Kidney (tissue), 14 donors: ENCODE results near the gene PERM1. TPM values are rescaled to one million over a fixed set of nuclear protein-coding genes. Genes with fewer than 3 reads are reported as not detected.

Experiments used
- DNase-seq, 5 donors: peaks; one replicate each; pipeline ENCODE4 v3.0.0-alpha.2; 2013 to 2020
- FAIRE-seq: peaks from 2 replicates; lab custom pipeline; 2012; peaks lifted over from hg19 to GRCh38; lab: Jason Lieb, UNC
- H3K27ac ChIP-seq, 2 donors: one replicate each; pipeline ENCODE4 v1.7.0; 2013; ENCODE audit warnings: low read depth in 2 of 2, low read length in 2 of 2, inconsistent platforms in 1 of 2
- H3K27me3 ChIP-seq: one replicate; pipeline ENCODE4 v1.7.1; 2013; ENCODE audit warnings: low read length, inconsistent platforms; ENCODE audit not compliant: control insufficient read depth, insufficient read depth
- H3K36me3 ChIP-seq, 3 donors: one replicate each; pipeline versions ENCODE4 v1.7.0 to v1.7.1; 2013; ENCODE audit warnings: low read length in 3 of 3, control low read depth in 1 of 3, inconsistent platforms in 1 of 3; ENCODE audit not compliant: insufficient read depth in 3 of 3, control insufficient read depth in 2 of 3
- H3K4me1 ChIP-seq, 3 donors: one replicate each; pipeline versions ENCODE4 v1.7.0 to v1.7.1; 2013; ENCODE audit warnings: low read length in 3 of 3, inconsistent platforms in 1 of 3, low read depth in 1 of 3; ENCODE audit not compliant: control insufficient read depth in 2 of 3, insufficient read depth in 2 of 3
- H3K4me3 ChIP-seq, 3 donors: one replicate each; pipeline versions ENCODE4 v1.7.0 to v1.8.1; 2013; ENCODE audit warnings: low read length in 3 of 3, control low read depth in 1 of 3, inconsistent platforms in 1 of 3
- H3K9ac ChIP-seq, 3 donors: one replicate each; pipeline versions ENCODE4 v1.7.0 to v1.7.1; 2013; ENCODE audit warnings: low read length in 3 of 3, control low read depth in 1 of 3, inconsistent platforms in 1 of 3
- H3K9me3 ChIP-seq, 3 donors: one replicate each; pipeline versions ENCODE4 v1.7.0 to v1.7.1; 2013; ENCODE audit warnings: low read length in 3 of 3, control low read depth in 1 of 3, inconsistent platforms in 1 of 3; ENCODE audit not compliant: control insufficient read depth in 2 of 3, insufficient read depth in 1 of 3
- CTCF ChIP-seq: IDR thresholded peaks from 3 replicates; pipeline ENCODE4 v1.5.1; 2012; ENCODE audit warnings: mild to moderate bottlenecking, moderate library complexity, borderline replicate concordance; ENCODE audit not compliant: insufficient read depth; ENCODE audit errors: extremely low read depth
- intact Hi-C: fragments of 100-400 bp; cut with DNase I; formaldehyde crosslinking; loops from one replicate; pipeline ENCODE4 v1.11.1; 2022
- polyA plus RNA-seq: library from polyadenylated mRNA; stranded (reverse); fragments of 350-450 nt; fragmentation: Illumina TruSeq; extraction: RNeasy Lipid Tissue Mini Kit (QIAGEN cat#74804); gene quantifications from one replicate; pipeline ENCODE4 v1.2.3, GENCODE V29; 2014; ENCODE audit warnings: low read depth, low replicate concordance; ENCODE audit not compliant: insufficient read depth
- total RNA-seq: library from RNA; stranded (reverse); fragmentation: NEBNext Ultra II Directional; extraction: Animal tissue kit (Norgen Biotek cat#: 25700); gene quantifications from one replicate; pipeline ENCODE4 v1.2.1, GENCODE V29; 2021
- donor health status: control.
- donor health status: control.
- donor health status: control.
- donor health status: control.
- donor health status: control.
- donor health status: DM: yes; HTN: yes; CAD: no.
- donor health status: Normal renal cell carcinoma (clear cell type).

PERM1 gene
- total and polyA plus RNA-seq, 2 donors from 2014 or later = 0.25 to 0.86 TPM

- Histone ChIP-seq H3K27ac (no peak overlapping the region), H3K9me3 (no peaks in the 10 kb centered on the region), H3K36me3 (no peaks in the 10 kb centered on the region), H3K4me3 (no peak overlapping the region), H3K4me1 (peaks cover 2 to 37% (median 8%) of the 10 kb centered on the region in 3 donors), H3K9ac (no peak overlapping the region), H3K27me3 (no peaks in the 10 kb centered on the region)
- peak in 3 of 5 donors; percentile 69 to 86 (median 85) for DNase-seq
- TF ChIP-seq CTCF = no peak
- no peak for FAIRE-seq
- intact Hi-C loops = no loop called here
Measured at GRCh38 chr1:1026599-1027413, 44.9 kb upstream of the PERM1 start.

DNA sequence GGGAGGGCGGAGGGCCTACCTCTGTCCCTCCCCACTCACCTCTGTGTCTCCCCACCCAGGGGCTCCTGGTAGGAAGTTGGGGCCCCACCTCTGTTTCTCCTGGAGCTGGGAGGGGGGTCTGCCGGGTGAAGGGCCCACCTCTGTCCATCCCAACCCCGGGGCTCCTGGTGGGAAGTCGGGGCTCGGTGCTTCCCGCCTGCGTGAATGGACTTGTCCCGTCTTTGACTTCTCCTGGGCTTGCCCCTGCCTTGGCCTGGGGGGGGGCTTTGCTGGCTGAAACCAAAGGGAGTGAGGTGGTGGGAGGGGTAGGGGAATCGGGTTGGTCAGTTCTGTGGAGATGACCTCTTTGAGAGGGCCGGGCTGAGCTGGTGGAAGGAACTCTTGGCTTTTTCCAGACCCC is 43.8 kb upstream of the PERM1 start:
- peaks cover 0 to 34% (median 8%) of the 10 kb centered on the region in 3 donors for H3K4me1 ChIP-seq
- H3K9me3 ChIP-seq = no peaks in the 10 kb centered on the region
- no peak for TF ChIP-seq CTCF
- intact Hi-C loops = no loop called here
- no peak overlapping the region for H3K27ac ChIP-seq
- no peaks in the 10 kb centered on the region for H3K27me3 ChIP-seq
- DNase-seq (peak in 1 of 5 donors; percentile 72), FAIRE-seq (no peak)
- H3K9ac ChIP-seq = no peak overlapping the region
- H3K36me3 ChIP-seq = no peaks in the 10 kb centered on the region
- H3K4me3 ChIP-seq = no peak overlapping the region

DNA sequence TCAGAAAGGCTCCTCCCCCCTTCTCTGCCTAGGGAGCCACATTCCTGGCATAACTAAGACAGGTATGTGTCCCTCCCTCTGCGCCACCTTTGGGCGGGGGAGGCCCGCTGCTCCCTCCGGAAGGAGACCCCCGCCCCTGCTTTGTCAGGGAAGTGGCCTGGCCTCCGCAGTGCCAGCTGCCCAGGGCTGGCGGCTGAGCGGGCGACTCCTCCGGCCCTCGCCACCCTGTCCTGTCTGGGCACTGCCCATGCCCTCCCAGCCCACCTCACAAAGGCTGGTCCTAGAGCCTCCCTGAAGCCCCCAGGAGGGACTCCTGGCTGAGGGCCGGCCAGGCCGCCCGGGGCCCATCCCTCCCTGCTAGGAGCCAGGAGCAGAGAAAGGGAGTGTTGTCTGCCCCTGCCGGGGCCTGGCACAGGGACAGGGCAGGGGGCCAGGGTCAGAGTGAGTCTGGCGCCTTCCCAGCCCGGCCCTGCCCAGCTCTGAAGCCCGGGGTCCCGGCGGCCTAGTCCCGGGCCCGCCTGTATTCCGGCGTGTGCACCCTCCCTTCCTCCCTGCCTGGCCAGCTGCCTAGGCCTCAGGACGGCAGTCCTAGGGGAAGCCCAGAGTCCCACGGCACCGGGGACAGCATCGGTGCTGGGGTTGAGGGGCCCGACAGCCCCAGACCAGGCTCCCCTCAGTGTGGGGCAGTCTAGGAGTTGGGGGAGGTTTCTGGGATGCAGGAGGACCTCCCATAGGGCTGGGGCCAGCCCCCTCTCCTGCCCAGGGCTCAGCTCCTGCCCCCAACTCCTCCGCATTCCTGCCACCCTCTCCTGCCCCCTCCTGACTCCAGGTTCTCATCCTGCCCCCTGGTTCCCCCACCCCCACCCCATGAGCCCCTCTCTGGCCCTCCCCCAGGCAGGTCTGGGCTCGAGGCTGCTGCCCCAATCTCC is 43.1 kb upstream of the PERM1 start:
- DNase-seq = peak; percentile 89 to 95 (median 93)
- TF ChIP-seq CTCF = no peak
- Histone ChIP-seq H3K4me1 (peaks cover 0 to 34% (median 8%) of the 10 kb centered on the region in 3 donors), H3K4me3 (no peak overlapping the region), H3K9me3 (no peaks in the 10 kb centered on the region), H3K9ac (no peak overlapping the region), H3K36me3 (no peaks in the 10 kb centered on the region), H3K27ac (peak overlapping the region; percentile 37 to 57), H3K27me3 (no peaks in the 10 kb centered on the region)
- FAIRE-seq = no peak
- intact Hi-C loops = no loop called here
